ENCODE measurements around the gene ASS1.

Gene ASS1

DNA sequence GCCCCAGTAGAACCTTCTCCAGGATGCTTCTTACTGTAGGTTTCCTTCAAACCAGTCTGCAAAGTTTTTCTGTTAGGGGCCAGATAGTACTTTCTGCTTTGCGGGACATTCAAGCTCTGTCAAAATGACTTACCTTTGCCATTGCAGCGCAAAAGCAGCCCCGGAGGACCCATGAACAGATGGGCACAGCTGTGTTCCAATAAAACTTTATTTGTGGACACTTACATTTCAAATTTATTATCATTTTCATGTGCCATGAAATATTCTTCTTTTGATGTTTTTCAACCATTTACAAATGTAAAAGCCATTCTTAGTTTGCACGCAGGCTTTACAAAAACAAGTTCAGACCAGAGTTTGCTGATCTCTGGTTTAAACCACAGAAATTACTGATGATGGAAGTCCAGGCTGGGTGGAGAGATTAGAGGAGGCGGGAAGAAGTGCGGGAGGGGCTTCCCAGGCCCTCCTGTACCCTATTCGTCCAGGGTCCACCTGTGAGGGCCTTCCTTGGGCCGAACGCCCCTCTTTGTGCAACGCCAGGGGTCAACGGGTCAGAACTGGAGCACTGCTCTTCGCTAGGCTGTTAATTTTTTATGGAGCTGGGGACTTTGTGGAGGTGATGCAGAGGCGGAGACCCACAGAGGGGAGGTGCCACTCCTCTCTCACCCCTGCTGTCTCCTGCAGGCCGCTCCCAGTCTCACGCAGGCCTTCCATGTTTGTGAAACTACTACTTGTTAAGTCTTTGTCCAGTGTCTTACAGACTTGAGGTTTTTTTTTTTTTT lies 7.6 kb upstream of the ASS1 start:
- DNase-seq, result no peak

DNA sequence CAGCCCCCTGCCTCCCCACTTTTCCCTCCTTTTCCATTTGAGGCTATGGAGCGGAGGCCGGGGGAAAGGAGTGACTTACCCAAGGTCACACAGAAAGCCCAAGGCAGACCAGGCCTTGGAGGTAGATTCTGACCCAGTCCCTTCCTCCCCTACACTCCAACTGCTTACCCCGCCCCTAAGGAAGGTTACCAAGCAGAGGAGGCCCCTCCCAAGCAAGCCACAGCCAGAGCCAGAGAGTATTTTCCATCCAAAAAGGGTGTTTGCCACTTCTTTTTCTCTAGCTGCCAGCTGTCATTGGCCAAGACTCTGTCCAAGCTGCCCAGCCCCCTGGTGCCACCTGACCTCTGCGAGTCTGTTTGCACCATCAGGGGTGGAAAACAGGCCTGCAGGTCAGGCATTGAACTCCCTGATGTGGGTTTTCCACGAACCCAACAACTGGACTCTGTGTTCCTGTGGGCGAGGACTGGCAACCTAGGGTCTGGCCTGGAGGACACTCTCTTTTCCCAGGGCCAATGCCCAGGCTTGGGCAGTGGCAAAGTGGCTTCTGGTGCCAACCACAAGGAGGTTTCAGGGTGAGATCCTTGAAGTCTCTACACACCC lies 6.3 kb upstream of the ASS1 start:
- no peak for DNase-seq

DNA sequence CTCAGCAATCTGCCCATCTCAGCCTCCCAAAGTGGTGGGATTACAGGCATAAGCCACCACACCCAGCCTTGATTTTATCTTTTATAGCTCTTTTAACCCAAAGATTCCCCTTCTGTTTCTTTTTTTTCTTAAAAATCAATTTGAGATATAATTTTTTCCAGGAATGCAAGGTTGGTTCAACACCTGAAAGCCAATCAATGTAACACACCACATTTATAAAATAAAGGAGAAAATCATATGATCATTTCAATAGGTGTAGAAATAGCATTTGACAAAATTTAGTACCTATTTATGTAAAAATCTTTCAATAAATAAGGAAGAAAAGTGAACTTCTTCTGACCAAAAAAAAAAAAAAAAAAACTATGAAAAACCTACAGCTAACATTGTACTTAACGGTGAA lies 3.7 kb upstream of the ASS1 start:
- no peak for DNase-seq

DNA sequence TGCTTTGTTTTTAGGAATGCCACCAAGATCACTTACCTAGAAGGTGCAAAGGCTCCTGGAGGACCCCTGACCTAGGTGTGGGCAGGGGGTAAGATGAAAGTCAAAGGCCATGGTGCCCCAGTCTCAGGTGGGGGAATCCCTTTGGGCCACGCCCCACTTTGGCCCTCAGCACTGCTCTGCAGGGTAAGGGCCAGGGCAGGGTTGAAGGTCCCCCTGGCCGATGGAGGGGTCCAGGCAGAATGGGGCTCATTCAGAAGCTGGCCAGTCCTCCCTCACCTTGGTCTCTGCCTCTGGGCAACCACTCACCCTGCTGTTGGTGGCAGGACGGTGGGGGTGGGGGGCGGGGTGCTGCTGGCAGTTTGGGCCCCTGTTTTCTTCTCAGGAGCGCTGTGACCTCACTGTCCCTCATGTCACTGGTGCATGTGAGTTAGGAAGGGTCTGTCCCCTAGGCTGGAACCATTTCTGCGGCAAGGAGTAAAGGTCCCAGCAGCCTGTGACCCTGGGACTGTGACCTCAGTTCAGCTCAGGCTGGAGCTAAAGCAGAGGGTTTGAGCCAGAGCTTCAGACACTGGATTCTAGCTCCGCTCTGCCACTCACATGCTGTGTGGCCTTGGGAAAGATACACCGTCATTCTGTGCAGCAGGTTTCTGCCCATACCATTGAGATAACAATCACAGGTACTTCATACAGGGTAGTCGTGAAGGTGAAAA lies 1.9 kb upstream of the ASS1 start:
- no peak for DNase-seq

DNA sequence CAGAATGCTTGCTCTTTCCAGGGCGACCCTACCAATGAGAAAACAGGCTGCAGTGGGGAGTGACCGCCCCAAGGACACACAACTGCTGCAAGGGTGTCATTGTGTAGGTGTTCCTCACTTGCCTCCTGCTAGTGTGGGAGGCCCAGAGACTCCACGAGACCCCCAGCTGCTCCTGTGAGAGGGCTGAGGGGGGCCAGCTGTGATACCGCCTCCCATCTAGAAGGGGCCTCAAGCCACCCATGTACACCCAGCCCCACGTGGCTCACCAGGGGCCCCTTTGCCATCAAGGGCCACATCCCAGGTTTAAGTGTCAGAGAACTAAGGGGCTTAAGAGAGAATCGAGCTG lies 1.3 kb upstream of the ASS1 start:
- DNase-seq, result no peak

DNA sequence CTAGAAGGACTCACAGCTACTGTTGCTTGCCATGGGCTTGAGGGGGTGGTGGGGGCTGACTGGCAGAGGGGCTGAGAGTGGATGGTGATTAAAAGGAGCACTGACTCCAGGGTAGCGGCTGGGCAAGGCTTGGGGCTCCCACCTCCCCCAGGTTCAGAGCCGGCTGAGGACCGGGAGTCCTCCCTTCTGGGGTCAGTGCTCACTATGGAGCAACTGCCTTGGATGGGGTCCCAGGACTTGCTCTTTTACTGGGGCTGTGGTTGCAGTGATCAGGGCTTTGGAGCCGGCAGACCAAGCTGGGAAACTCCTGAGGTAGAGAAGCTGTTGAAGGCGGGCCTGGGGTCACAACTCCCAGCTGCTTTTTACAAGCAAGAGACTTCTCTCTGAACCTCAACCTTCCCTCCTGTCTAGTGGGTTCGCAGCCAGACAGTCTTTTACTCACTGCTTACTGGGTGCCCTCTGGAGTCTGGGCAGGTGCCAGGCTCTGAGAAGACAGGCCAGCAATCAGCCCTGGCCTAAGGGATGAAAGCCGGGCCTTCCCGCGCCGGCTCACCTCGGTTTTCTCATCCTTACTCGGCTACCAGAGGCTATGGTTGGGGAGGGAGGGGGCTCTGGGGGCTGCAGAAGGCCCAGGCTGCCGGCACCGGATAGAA lies 795 bp upstream of the ASS1 start:
- no peak for DNase-seq

DNA sequence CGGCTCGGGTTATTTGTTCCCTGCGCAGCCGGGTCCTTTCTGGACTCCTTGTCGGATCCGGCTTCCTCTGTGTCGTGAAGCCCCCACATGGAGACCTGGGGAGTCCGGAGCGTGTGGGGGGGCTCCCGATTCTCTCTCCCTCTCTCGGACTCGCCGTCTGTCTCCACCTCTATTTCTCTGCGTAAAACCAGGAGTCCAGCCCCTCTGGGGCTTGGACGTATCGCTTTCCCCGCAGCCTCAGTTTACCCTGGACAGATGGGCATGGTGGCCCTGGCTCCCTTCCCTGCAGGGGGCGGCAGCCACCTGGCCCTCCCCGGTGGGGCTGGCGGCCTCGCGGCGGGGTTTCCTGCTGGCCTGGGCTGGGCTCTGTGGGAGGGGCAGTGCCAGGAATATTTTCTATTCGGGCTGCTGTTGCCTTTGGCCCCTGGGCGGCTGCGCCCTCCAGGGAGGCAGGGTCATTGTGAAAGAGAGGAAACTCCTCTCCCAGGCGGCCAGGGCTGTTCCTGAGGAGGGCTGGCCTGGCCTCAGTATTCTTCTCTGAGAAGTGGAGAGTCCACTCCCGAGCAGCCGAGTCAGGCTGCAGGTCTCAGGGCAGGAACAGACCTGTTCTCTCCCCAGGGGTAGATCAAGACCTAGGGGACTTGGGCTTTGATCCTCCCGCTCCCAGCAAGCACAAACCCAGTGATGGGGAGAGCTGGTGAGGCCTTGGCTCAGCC lies 665 bp downstream of the ASS1 start:
- no peak for DNase-seq

DNA sequence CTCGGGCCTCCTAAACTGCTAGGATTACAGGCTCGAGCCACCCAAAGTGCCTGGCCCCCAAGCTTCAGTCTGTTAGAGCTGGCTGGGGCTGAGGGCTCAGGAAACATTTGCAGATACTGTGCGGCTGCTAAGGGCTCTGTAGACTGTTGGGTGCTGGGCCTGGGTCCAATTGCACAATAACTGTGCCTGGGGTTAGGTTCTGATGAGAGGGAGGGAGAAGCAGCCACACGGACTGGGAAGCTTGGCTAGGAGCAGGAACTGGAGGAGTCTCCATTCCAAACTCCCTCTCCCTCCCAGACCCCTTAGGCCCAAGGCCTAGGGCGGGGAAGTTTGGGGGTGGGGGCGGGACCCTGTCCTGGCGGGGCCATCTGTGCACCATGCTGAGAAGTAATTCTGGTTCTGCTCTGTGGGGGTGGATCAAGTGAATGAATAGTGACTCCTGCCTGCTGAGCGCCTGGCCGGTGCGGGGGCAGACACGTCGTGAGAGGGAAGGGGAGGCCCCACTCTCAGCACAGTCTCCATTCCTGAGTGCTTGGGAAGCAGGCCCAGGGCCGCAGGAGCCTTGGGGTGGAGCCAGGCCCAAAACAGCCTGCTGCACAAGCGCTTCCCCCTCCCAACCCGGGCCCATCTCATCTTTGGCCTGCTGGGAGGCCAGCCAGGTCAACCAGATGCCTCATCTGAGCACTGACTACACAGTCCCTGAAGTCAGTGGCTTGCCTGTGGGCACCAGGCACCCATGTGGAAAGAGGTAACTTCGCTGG lies 1.5 kb downstream of the ASS1 start:
- DNase-seq, result no peak

DNA sequence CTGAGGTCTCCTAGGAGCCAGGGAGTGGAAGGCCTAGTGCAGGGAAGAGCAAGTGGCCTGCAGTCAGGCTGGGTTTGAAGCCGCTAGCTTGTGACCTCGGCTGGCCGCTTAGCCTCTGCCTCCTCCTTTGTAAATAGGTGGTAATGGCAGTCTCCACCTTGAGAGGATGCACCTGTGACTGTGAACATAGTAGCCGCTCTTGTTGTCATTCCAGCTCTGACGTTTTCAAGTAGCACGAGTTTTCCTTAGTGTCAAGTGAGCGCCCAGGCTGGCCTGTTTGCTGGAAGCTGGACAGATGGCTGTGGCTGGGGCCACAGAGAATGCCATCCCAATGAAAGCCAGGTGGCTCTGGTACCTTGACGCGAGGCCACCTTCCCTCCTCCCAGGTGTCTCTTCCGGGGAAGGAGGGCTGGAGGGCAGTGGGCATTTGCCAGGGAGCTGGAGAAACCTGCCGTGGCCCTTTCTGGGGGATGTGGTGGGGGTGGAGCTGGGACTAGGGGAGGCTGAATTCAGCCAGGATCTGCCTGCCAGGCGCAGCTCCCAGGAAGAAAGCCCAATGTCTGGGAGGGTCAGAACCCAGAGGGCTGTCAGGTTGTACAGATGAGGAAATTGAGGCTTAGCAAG lies 2.5 kb downstream of the ASS1 start:
- no peak for DNase-seq

DNA sequence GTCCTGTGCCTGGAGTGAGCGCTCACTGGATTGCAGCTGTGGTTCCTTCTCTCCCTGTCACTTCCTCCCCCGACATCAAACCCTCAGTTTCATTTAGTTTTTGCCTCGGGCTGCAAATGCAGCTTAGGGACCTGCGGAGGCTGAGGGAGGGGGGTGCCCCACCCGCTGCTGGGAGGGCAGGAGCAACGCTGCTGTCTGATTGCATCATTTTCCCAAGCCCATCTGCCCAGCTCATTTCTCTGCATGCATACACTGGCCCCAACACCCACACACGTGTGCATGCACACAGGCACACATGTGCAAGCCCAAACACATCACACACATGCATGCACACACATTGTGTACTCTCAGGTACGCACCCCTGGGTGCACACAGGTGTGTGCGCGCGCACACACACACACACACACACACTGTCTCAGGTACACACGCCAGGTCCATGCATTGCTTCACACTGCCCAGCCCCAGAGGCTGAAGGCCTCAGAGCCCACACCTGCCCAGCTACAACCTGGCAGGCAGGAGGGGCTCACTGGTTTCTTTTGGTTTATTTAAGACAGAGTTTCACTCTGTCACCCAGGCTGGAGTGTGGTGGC lies 3.4 kb downstream of the ASS1 start:
- peak in 1 of 2 experiments; percentile 27 for DNase-seq

DNA sequence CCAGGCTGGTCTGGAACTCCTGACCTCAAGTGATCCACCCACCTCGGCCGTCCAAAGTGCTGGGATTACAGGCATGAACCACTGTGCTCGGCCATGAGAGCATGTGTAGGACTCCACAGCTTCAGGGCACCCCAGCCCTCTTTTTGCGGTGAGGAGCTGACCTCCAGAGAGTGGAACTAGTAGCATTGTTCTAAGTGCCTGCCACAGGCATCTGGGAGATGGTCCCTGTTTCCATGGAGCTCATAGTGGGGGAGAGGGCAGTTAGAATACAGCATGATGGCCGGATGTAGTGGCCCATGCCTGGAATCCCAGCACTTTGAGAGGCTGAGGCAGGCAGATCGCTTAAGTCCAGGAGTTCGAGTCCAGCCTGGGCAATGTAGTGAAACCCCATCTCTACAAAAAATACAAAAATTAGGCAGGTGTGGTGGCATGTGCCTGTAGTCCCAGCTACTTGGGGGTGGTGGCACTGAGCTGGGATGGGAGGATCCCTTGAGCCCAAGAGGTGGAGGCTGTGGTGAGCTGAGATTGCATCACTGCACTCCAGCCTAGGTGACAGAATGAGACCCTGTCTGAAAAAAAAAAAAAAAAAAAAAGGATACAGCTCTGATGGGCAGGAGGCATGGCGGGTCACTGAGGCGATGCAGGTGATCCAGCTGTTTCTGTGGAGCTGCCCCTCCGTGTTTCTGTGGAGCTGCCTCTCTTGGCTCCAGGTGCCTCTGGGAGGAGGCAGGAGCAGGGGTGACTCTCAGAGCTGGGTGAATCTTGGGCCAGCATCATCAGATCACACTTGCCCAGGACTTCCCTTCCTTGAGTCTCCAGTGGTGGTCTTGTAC lies 4.2 kb downstream of the ASS1 start:
- no peak for DNase-seq

DNA sequence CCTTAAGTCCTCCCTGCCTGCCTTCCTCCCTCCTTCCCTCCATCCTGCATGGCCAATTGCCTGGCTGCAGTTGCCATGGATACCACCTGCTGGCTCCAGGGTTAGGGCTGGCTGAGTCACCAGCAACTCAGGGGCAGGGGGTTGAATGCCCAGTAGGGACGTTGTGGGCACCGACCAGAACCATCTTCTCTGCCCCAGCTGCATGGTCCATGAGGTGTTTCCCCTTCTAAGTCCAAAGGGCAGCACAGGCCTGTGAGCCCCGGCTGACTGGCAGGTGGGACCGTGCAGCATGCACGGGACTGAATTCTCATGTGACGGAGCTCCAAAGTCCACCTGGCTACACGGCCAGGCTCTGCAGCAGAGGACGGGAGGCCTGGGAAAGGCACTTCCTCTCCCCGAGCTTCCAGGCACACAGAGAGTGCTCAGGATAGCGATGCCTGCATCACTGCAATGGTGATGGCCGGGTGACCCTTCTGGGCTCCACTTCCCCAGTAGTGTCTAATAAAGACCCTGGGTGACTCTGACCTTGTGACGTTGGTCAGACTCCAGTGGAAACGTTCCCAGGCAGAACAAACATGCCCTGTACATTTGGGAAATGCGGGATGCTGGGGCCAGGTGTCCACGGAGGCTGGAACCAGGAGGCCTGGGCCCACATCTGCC lies 5.7 kb downstream of the ASS1 start:
- no peak for DNase-seq

DNA sequence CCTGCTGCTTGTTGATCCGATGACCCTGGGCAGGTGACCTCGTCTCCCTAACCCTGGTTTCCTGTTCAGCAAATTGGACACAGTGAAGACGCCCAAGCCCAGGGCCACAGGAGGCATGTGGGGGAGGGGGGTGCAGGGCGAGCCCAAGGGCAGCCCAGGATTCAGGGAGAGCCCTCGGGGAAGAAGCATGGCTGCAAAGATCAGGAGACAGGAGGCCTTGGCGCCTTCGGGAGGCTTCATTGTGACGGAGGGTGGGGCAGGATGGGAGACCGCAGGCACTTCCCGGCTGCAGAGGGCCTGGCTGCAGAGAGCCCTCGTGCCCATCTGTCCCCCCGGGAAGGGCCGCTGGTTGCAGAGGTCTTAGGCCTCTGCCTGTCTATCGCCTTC lies 6.2 kb downstream of the ASS1 start:
- DNase-seq, result no peak

DNA sequence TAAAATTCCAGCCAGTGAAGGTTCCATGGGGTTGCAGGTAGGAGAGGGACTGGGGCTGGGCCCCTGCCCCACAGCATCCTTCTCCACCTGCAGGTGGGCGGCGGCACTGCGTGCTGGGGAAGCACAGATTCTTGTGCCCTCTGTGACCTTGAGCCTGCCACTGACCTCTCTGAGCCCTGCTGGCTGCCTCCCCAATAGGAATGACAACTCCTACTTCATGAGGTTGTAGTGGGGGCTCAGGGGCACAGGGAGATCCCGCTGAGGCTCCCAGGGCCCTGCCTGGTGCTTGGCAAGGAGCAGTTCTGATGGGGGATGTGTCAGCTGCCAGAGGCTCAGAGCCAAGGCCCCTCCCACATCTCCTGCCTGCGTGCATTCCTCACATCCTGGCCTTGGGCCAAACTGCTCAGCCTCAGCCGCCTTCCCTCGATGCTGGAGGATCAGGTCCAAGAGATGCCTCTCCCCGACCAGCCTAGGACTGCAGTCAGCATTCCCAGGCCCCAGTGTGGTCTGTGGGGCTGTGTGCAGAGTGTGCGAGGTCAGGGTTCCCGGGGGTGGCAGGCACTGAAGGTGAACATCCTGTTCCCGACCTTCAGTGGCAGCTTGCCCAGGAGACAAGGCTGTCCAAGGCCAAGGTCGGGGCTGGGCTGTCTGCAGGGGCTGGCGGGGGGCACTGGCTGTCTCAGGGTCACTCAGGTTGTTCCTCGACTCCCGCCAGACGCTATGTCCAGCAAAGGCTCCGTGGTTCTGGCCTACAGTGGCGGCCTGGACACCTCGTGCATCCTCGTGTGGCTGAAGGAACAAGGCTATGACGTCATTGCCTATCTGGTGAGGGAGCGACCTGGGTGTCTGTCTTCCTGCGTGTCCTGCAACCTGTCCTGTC lies 7.0 kb downstream of the ASS1 start:
- no peak for DNase-seq

DNA sequence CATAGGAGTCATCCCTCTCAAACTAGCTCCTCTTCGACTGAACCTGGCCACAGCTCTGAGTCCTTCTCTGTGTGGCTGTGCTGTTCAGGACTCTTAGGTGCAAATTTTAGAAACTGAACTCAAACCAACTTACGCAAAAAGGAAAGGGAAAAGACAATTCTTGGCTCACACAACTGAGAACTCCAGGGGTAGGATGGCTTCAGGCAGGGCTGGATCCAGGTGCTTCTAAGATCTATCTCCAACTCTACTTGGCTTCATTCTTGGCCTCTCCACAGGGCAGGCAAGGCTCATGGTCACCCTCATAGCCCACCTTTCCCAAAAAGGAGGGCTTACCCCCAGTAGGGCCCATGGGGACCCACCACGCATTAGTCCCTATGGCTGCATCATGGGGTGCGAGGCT lies 8.1 kb downstream of the ASS1 start:
- DNase-seq, result no peak

DNA sequence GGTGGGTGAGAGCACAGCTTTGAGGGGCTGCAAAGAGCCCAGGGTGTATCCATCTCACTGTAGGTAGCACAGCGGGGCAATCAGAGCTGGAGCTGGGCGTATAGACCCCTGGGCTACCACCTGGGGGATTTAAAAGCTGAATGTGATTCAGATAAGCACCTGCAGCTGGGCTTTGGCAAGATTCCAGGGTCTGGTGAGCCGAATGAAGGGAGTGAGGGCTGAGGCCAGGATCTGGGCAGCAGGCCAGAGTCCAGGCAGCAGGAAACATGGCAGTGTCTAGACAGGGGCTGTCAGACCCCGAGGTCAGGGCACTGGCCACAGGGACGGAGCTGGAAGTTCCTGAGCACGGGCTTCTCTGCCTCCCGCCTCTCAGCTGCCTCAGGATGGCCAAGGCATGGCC lies 8.7 kb downstream of the ASS1 start:
- DNase-seq, result no peak

DNA sequence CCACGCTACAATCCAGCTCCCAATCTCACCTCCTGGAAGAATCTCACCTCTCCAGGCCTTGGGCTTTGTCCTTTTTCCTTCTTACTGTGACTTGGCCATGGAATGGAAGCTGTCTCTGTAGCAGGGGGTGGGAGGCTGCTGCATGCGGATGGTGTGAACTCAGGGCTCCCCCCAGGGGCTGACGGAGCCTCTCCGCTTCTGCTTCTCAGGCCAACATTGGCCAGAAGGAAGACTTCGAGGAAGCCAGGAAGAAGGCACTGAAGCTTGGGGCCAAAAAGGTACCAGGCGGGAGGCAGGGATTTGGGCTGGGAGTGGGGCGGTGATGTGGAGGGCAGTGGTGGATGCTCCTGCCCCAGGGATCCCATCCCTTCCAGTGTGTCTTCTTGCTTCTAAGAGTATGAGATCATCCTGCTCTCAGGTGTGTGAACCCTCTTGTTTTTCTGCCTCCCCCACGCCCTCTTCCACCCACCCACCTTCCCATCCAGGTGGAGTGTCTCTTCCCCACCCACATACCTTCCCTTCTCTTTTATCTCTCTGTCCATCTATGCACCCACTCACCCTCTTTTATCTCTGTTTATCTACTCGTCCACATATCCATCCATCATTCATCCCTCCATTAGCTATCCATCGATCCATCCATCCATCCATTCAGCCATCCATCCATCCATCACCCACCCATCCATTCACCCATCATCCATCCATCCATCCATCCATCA lies 9.5 kb downstream of the ASS1 start:
- no peak for DNase-seq

DNA sequence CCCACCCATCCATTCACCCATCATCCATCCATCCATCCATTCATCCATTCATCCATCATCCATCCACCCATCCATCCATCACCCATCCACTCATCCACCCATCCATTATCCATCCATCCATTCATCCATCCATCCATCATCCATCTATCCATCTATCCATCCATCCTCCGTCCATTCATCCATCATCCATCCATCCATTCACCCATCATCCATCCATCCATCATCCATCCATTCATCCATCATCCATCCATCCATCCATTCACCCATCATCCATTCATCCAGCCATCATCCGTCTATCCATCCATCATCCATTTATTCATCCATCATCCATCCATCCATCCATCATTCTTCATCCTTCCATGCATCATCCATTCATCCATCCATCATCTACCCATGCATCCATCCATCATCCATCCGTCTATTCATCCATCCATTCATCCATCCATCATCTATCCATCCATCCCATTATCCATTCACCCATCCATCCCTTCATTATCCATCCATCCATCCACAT lies 10.1 kb downstream of the ASS1 start:
- no peak for DNase-seq

Data from NCI-H1930 (cell line).